ENCODE measurements around the gene CYTL1. TPM values are rescaled to one million over a fixed set of nuclear protein-coding genes. Genes with fewer than 3 reads are reported as not detected.
A peak's percentile ranks its signal among the peaks of the same experiment; 100 is the strongest.

CYTL1 gene
- total and polyA plus RNA-seq, 12 donors = 0.48 to 5.7 (median 1.2) TPM; not detected in 1

DNA sequence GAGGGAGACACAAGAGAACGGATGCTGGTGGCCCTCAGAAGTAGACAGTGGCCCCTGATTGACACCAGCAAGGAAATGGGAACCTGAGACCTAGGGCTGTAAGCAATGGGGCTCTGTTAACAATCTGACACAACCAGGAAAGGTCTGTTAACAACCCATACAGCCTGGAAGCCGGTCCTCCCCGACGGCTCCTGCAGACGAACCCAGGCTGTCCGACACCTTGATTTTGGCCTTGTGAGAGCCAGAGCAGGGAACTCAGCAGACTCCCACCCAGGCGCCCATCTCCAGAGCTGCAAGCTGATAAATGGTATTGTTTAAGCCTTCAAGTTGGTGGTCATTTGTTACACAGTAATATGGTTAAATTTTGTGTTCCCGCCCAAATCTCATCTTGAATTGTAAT lies 10.2 kb upstream of the CYTL1 start:
- TF ChIP-seq POLR2A (IDR thresholded peaks at IDR 0.05) = no peak
- TF ChIP-seq, protein P1, sequence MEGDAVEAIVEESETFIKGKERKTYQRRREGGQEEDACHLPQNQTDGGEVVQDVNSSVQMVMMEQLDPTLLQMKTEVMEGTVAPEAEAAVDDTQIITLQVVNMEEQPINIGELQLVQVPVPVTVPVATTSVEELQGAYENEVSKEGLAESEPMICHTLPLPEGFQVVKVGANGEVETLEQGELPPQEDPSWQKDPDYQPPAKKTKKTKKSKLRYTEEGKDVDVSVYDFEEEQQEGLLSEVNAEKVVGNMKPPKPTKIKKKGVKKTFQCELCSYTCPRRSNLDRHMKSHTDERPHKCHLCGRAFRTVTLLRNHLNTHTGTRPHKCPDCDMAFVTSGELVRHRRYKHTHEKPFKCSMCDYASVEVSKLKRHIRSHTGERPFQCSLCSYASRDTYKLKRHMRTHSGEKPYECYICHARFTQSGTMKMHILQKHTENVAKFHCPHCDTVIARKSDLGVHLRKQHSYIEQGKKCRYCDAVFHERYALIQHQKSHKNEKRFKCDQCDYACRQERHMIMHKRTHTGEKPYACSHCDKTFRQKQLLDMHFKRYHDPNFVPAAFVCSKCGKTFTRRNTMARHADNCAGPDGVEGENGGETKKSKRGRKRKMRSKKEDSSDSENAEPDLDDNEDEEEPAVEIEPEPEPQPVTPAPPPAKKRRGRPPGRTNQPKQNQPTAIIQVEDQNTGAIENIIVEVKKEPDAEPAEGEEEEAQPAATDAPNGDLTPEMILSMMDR (IDR thresholded peaks at IDR 0.05) = no peak
- H3K36me3 ChIP-seq (replicated peaks in 1 of 2) = no peaks in the 10 kb centered on the region
- 80 to 93% (median 84%) methylated on average over 2 to 8 of the region's 8 CpGs for WGBS, 4 donors
- DNase-seq = peak in 1 of 7 donors; percentile 3
- H3K4me1 ChIP-seq (replicated peaks in 1 of 2) = no peaks in the 10 kb centered on the region
- intact Hi-C loops (cut with DNase I) = no loop called here
- H3K27me3 ChIP-seq = no peaks in the 10 kb centered on the region
- no peak overlapping the region for H3K4me3 ChIP-seq
- H3K9me3 ChIP-seq (replicated peaks in 1 of 3) = no peaks in the 10 kb centered on the region
- no peak overlapping the region for H3K27ac ChIP-seq

DNA sequence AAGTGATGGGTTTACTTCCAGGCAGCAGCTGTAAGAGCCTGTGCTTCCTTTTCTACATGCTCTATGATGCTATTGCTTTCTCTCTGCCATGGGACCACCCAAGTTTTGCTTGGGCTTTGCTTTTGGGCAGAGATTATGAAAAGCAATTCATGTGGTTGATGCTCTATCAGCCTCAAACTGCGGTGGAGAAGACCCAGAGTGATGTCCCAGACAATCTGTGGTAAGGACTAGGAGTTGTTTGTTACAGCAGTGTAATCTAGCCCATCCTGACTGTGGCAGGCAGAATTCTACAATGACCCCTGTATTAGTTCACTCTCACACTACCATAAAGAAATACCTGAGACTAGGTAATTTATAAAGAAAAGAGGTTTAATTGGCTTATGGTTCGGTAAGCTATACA lies 9.2 kb upstream of the CYTL1 start:
- Histone ChIP-seq H3K36me3 (replicated peaks in 1 of 2) (no peaks in the 10 kb centered on the region), H3K4me3 (no peak overlapping the region), H3K4me1 (replicated peaks in 1 of 2) (no peaks in the 10 kb centered on the region), H3K27me3 (no peaks in the 10 kb centered on the region), H3K27ac (no peak overlapping the region), H3K9me3 (replicated peaks in 1 of 3) (no peaks in the 10 kb centered on the region)
- 85 to 92% (median 87%) methylated on average over 2 of the region's 2 CpGs for WGBS, 4 donors
- intact Hi-C loops (cut with DNase I) = no loop called here
- DNase-seq = no peak
- TF ChIP-seq, protein P1 (IDR thresholded peaks at IDR 0.05) = no peak
- TF ChIP-seq POLR2A (IDR thresholded peaks at IDR 0.05) = no peak

DNA sequence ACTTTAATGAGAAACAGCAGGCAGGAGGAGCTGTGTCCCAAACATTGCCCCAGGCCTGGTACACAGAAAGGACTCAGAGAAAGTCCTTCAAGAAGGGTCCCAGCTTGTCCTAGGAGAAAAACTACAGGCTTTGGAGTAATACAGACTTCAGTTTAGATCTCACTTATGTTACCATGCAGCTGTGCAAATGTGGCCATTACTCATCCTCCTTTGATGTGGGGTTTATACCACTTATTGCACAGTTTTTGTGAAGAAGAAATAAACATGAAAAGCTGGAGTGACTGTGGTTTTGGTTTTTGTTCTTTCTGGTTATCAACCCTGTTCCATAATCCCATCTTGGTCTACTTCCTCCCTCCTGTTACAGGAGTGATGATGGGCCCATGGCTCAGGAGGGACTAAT lies 8.1 kb upstream of the CYTL1 start:
- DNase-seq = no peak
- no peak overlapping the region for H3K4me3 ChIP-seq
- H3K4me1 ChIP-seq (replicated peaks in 1 of 2) = no peaks in the 10 kb centered on the region
- H3K9me3 ChIP-seq (replicated peaks in 1 of 3) = no peaks in the 10 kb centered on the region
- no peaks in the 10 kb centered on the region for H3K36me3 ChIP-seq (replicated peaks in 1 of 2)
- no peaks in the 10 kb centered on the region for H3K27me3 ChIP-seq
- intact Hi-C loops (cut with DNase I) = no loop called here
- TF ChIP-seq, protein P1 (IDR thresholded peaks at IDR 0.05) = no peak
- no peak for TF ChIP-seq POLR2A (IDR thresholded peaks at IDR 0.05)
- no peak overlapping the region for H3K27ac ChIP-seq

DNA sequence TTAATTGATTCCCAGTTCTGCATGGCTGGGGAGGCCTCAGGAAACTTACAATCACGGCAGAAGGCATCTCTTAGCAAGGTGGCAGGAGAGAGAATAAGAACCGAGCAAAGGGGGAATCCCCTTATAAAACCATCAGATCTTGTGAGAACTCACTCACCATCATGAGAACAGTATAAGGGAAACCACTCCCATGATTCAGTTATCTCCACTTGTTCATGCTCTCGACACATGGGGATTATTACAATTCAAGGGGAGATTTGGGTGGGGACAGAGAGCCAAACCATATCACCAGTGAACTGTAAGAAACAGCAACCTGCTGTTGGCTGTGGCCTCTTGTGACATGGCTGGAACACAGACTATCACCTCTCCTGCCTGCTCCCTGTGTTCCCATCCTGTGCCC lies 7.1 kb upstream of the CYTL1 start:
- 74 to 84% (median 81%) methylated on average over 3 of the region's 3 CpGs for WGBS, 4 donors

More for the DNA sequence above, 7.1 kb upstream of the CYTL1 start:
- intact Hi-C loops (cut with DNase I) = no loop called here
- TF ChIP-seq, protein P1 (IDR thresholded peaks at IDR 0.05) = no peak
- TF ChIP-seq POLR2A (IDR thresholded peaks at IDR 0.05) = no peak
- H3K27me3 ChIP-seq = no peaks in the 10 kb centered on the region
- H3K9me3 ChIP-seq (replicated peaks in 1 of 3) = no peaks in the 10 kb centered on the region
- no peaks in the 10 kb centered on the region for H3K36me3 ChIP-seq (replicated peaks in 1 of 2)
- no peaks in the 10 kb centered on the region for H3K4me1 ChIP-seq (replicated peaks in 1 of 2)
- DNase-seq = peak in 1 of 7 donors; percentile 1
- H3K4me3 ChIP-seq = no peak overlapping the region
- H3K27ac ChIP-seq = no peak overlapping the region

Measured in adrenal gland (tissue), 12 donors.